OCI-LY1 (cell line): ENCODE results near the gene PCK1.

Experiments
- H2AFZ ChIP-seq: fragments of 200-600 bp; sonication (generic), shearing (Covaris generic); 2 replicates; pipeline ENCODE4 v1.6.0; 2014; ENCODE audit warnings: antibody characterized with exemption, mild to moderate bottlenecking, low read length
- H3F3A ChIP-seq: fragments of 200-600 bp; sonication (generic), shearing (Covaris generic); 2 replicates; pipeline ENCODE4 v1.6.0; 2014; ENCODE audit warnings: mild to moderate bottlenecking, antibody characterized with exemption, low read length, moderate library complexity; ENCODE audit not compliant: insufficient read depth
- H3K27ac ChIP-seq: fragments of 200-600 bp; sonication (generic); 2 replicates; pipeline ENCODE4 v1.5.1; 2014; ENCODE audit warnings: low read length, mixed run types, mild to moderate bottlenecking, low read depth; ENCODE audit not compliant: poor library complexity, severe bottlenecking
- H3K27me3 ChIP-seq: fragments of 200-600 bp; sonication (generic); 2 replicates; pipeline ENCODE4 v1.6.0; 2014; ENCODE audit warnings: antibody characterized with exemption, mild to moderate bottlenecking, low read length, moderate library complexity; ENCODE audit not compliant: insufficient read depth
- H3K36me3 ChIP-seq: fragments of 200-600 bp; sonication (generic); 2 replicates; pipeline ENCODE4 v1.6.1; 2014; ENCODE audit warnings: mild to moderate bottlenecking, antibody characterized with exemption, low read length, moderate library complexity, mixed read lengths; ENCODE audit not compliant: insufficient read depth
- H3K4me1 ChIP-seq: fragments of 200-600 bp; sonication (generic); 2 replicates; pipeline ENCODE4 v1.5.1; 2014; ENCODE audit warnings: mild to moderate bottlenecking, low read length, moderate library complexity; ENCODE audit not compliant: insufficient read depth, severe bottlenecking
- H3K4me2 ChIP-seq: fragments of 200-600 bp; sonication (generic), shearing (Covaris generic); 2 replicates; pipeline ENCODE4 v1.6.1; 2014; ENCODE audit warnings: low read length
- H3K4me3 ChIP-seq: fragments of 200-600 bp; sonication (generic); 2 replicates; pipeline ENCODE4 v1.5.1; 2014; ENCODE audit warnings: low read length, low read depth, mild to moderate bottlenecking, mixed read lengths; ENCODE audit not compliant: poor library complexity, severe bottlenecking
- H3K79me2 ChIP-seq: fragments of 200-600 bp; shearing (Covaris generic); 2 replicates; pipeline ENCODE4 v1.6.1; 2016; ENCODE audit warnings: mixed run types, low read length, mixed read lengths; ENCODE audit not compliant: insufficient read depth
- H3K9ac ChIP-seq: fragments of 200-600 bp; sonication (generic), shearing (Covaris generic); 2 replicates; pipeline ENCODE4 v1.6.1; 2014; ENCODE audit warnings: mild to moderate bottlenecking, low read length, mixed read lengths
- H3K9me2 ChIP-seq: fragments of 200-600 bp; sonication (generic), shearing (Covaris generic); 2 replicates; pipeline ENCODE4 v1.6.1; 2014; ENCODE audit warnings: low read depth, mild to moderate bottlenecking, low read length, mixed read lengths
- H3K9me3 ChIP-seq: fragments of 200-600 bp; shearing (Covaris generic); 2 replicates; pipeline ENCODE4 v1.6.1; 2014; ENCODE audit warnings: low read length, mixed read lengths
- H4K20me1 ChIP-seq: fragments of 200-600 bp; sonication (generic), shearing (Covaris generic); 2 replicates; pipeline ENCODE4 v1.6.0; 2016; ENCODE audit warnings: mild to moderate bottlenecking, low read length; ENCODE audit not compliant: insufficient read depth
- EZH2 ChIP-seq: fragments of 200-600 bp; sonication (generic), shearing (Covaris generic); IDR thresholded peaks from 2 replicates; pipeline ENCODE4 v1.8.0; 2017; ENCODE audit warnings: borderline replicate concordance, mixed run types, mild to moderate bottlenecking, antibody characterized with exemption, low read length, moderate library complexity, mixed read lengths
- TF ChIP-seq, protein P1 (sequence below): fragments of 200-600 bp; sonication (generic), shearing (Covaris generic); IDR thresholded peaks from 2 replicates; pipeline ENCODE4 v1.5.1; 2017; ENCODE audit warnings: mild to moderate bottlenecking, antibody characterized with exemption, low read length, moderate library complexity, mixed read lengths

The PCK1 gene

DNA sequence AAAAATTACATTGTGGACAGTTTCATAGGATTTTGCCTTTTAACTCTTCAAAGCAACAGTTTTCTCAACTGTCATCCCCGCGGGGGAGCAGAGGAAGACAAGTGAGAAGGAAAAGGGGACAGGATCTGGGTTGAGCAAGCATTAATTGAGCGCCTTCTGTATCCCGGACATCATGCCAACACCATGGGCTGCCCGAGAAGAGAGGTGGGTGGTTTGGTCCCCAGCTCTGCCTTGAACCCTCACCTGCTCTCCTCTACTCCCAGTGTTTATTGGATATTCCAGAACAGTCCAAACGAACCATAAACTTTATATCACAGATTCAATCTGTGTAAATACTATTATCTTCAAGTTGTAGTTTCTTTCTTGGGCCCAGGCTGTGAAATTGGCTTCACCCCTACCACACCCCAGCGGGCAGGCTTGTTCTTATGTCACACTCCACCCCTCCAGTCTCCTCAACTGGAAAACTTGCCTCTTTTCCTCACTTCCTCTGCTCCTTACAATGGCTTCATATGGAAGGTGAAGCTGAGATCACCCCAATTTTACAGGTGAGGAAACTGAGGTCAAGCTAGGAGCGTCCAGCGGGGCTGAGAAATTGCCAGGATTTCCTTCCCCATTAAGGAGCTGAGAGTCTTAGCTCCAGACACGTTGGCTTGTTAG, 6.0 kb downstream of the PCK1 start:
- Histone ChIP-seq H2AFZ (no peak overlapping the region), H3K4me2 (no peak overlapping the region), H3K27me3 (0 out of 2 replicates have a peak, but pooled peaks cover 4% of the 10 kb centered on the region), H3K9ac (no peak overlapping the region), H3K9me2 (no peaks in the 10 kb centered on the region), H3F3A (no peaks in the 10 kb centered on the region), H3K4me3 (no peak overlapping the region), H3K27ac (no peak overlapping the region), H4K20me1 (no peaks in the 10 kb centered on the region), H3K9me3 (no peaks in the 10 kb centered on the region), H3K4me1 (no peaks in the 10 kb centered on the region), H3K36me3 (no peaks in the 10 kb centered on the region), H3K79me2 (no peaks in the 10 kb centered on the region)
- TF ChIP-seq, protein P1, sequence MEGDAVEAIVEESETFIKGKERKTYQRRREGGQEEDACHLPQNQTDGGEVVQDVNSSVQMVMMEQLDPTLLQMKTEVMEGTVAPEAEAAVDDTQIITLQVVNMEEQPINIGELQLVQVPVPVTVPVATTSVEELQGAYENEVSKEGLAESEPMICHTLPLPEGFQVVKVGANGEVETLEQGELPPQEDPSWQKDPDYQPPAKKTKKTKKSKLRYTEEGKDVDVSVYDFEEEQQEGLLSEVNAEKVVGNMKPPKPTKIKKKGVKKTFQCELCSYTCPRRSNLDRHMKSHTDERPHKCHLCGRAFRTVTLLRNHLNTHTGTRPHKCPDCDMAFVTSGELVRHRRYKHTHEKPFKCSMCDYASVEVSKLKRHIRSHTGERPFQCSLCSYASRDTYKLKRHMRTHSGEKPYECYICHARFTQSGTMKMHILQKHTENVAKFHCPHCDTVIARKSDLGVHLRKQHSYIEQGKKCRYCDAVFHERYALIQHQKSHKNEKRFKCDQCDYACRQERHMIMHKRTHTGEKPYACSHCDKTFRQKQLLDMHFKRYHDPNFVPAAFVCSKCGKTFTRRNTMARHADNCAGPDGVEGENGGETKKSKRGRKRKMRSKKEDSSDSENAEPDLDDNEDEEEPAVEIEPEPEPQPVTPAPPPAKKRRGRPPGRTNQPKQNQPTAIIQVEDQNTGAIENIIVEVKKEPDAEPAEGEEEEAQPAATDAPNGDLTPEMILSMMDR = no peak
- no peak for TF ChIP-seq EZH2

DNA sequence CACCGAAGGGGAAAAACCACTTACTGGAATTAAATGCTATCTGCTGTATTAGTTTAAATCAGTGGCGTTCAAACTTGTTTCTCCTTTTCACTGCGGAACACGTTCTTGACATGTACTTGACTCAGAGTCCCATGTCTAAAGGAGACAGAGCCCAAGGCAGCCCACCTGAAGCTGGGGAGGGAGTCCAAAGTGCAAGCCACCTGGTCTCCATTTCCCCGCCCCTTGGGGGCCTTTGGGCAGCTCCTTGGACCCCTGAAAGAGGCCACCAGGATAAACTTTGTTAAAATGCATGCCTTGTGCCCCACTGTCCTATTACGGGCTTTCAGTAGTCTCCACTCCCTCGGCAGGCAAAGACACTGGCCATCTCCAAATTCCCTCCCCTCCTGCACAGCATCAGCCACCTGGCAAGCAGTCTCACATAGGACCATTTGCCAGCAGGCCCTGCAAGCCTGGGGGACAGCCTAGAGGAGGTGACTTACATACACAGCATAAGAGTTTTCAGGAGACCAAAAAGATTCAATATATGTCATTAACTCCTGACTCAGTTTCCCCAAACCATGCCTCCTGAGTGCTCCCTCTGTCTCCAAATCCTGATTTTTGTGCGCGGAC, 6.7 kb downstream of the PCK1 start:
- H3K9me2 ChIP-seq = no peaks in the 10 kb centered on the region

DNA sequence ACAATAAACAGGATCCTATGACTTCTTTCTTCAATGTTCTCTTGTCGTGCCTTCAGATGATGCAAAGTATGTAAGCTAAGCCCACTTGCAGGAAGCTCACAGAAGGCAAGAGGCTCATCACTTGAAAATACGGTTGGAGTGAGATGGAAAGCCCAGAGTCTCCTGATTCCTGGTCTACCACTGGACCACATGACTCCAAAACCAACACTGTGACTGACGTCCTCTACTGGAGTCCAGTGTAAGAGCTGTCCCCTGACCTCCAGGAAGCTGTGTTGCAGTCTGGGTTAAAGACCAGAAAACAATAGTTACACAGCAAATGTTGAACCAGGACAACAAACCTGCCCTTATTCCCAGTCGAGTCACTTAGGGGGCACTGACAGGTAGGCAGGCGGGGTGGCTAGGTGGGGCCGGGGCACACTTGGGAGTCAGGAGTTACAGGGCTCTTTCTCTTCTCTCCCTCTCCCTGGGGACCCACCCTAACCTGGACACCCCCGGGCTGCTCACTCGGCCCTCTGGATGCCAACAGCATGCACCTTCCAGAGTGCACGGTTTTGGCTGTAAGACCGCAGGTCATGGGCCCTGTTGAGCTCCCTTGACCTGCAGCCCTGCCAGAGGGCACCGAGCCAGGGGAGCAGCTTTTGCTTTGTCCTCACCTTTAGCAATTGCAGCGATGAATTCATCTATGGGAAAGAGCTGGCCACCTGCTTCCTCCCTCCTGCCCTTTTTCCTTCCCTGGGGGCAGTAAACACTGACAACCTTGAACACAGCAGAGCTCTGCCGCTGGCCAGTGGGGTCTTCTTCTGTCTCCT, 7.4 kb downstream of the PCK1 start:
- Histone ChIP-seq H3K27me3 (0 out of 2 replicates have a peak, but pooled peaks cover 4% of the 10 kb centered on the region), H3F3A (no peaks in the 10 kb centered on the region), H3K9ac (no peak overlapping the region), H3K9me2 (no peaks in the 10 kb centered on the region), H3K36me3 (no peaks in the 10 kb centered on the region), H2AFZ (no peak overlapping the region), H3K9me3 (no peaks in the 10 kb centered on the region), H3K79me2 (no peaks in the 10 kb centered on the region), H3K27ac (no peak overlapping the region), H3K4me1 (no peaks in the 10 kb centered on the region), H3K4me3 (no peak overlapping the region), H4K20me1 (no peaks in the 10 kb centered on the region), H3K4me2 (no peak overlapping the region)
- TF ChIP-seq, protein P1 = no peak
- no peak for TF ChIP-seq EZH2

More for the DNA sequence above, 6.7 kb downstream of the PCK1 start:
- Histone ChIP-seq H3K4me2 (no peak overlapping the region), H3K4me3 (no peak overlapping the region), H3K36me3 (no peaks in the 10 kb centered on the region), H3K27me3 (0 out of 2 replicates have a peak, but pooled peaks cover 4% of the 10 kb centered on the region), H2AFZ (no peak overlapping the region), H3K9ac (no peak overlapping the region), H3K9me3 (no peaks in the 10 kb centered on the region), H3K27ac (no peak overlapping the region), H3K4me1 (no peaks in the 10 kb centered on the region), H4K20me1 (no peaks in the 10 kb centered on the region), H3F3A (no peaks in the 10 kb centered on the region), H3K79me2 (no peaks in the 10 kb centered on the region)
- TF ChIP-seq, protein P1 = no peak
- TF ChIP-seq EZH2 = no peak
